ENCODE measurements around the gene ZMYND10. TPM values are rescaled to one million over a fixed set of nuclear protein-coding genes. Genes with fewer than 3 reads are reported as not detected.
A peak's percentile ranks its signal among the peaks of the same experiment; 100 is the strongest.
"Not testable (repeated sequence)": the region's sequence is repeated elsewhere in the genome, so short reads cannot be mapped to it uniquely, and the experiment has no call there.

Gene ZMYND10
- total RNA-seq, 2 donors from 2014 or later = 0.26 to 0.31 TPM

- TF ChIP-seq CTCF (IDR thresholded peaks at IDR 0.05) = no peak
- Histone ChIP-seq H3K4me1 (peaks cover 0 to 34% of the 10 kb centered on the region in 2 donors), H3K27me3 (no peaks in the 10 kb centered on the region), H3K4me3 (no peak overlapping the region), H3K9me3 (no peaks in the 10 kb centered on the region), H3K27ac (no peak overlapping the region), H3K36me3 (peaks cover 26% of the 10 kb centered on the region)
- DNase-seq (ENCODE audit: low spot score) = no peak
Measured at GRCh38 chr3:50314816-50315215, 30.7 kb downstream of the ZMYND10 start.

GRCh38 chr3:50314342-50314741 is 31.2 kb downstream of the ZMYND10 start:
- DNase-seq (ENCODE audit: low spot score) = no peak
- Histone ChIP-seq H3K9me3 (no peaks in the 10 kb centered on the region), H3K4me1 (peaks cover 0 to 29% of the 10 kb centered on the region in 2 donors), H3K27me3 (no peaks in the 10 kb centered on the region), H3K4me3 (no peak overlapping the region), H3K27ac (no peak overlapping the region), H3K36me3 (peaks cover 26% of the 10 kb centered on the region)
- no peak for TF ChIP-seq CTCF (IDR thresholded peaks at IDR 0.05)

- not testable (repeated sequence) for H3K27ac ChIP-seq; H3K9me3 ChIP-seq; DNase-seq (ENCODE audit: low spot score); H3K27me3 ChIP-seq; H3K4me1 ChIP-seq; H3K36me3 ChIP-seq; H3K4me3 ChIP-seq
Measured at GRCh38 chr3:50312041-50312440, 33.5 kb downstream of the ZMYND10 start.

GRCh38 chr3:50304601-50305000 is 40.9 kb downstream of the ZMYND10 start:
- no peak for TF ChIP-seq CTCF (IDR thresholded peaks at IDR 0.05)
- no peaks in the 10 kb centered on the region for H3K36me3 ChIP-seq
- H3K9me3 ChIP-seq = no peaks in the 10 kb centered on the region
- H3K27ac ChIP-seq = no peak overlapping the region
- DNase-seq (ENCODE audit: low spot score) = no peak
- H3K4me3 ChIP-seq = no peak overlapping the region
- peaks cover 0 to 37% of the 10 kb centered on the region in 2 donors for H3K4me1 ChIP-seq
- H3K27me3 ChIP-seq = no peaks in the 10 kb centered on the region

- H3K36me3 ChIP-seq = no peaks in the 10 kb centered on the region
- TF ChIP-seq CTCF (IDR thresholded peaks at IDR 0.05) = peak in 1 of 2 donors; percentile 35
- peak within 1 kb of the TSS; percentile 42 to 43 for H3K4me3 ChIP-seq
- peak; percentile 90 for DNase-seq (ENCODE audit: low spot score)
- H3K9me3 ChIP-seq = no peaks in the 10 kb centered on the region
- H3K27ac ChIP-seq = peak within 1 kb of the TSS; percentile 89 to 90
- peaks cover 0 to 45% of the 10 kb centered on the region in 2 donors for H3K4me1 ChIP-seq
- no peaks in the 10 kb centered on the region for H3K27me3 ChIP-seq
Measured at GRCh38 chr3:50303013-50303815, 42.3 kb downstream of the ZMYND10 start, which contains the start of gene HYAL1. Gene HYAL1 (minus strand): TSS chr3:50303574. CDS start chr3:50302956, 618 bp downstream.

GRCh38 chr3:50302095-50303012 is 43.2 kb downstream of the ZMYND10 start:
- no peaks in the 10 kb centered on the region for H3K27me3 ChIP-seq
- peak overlapping the region; percentile 89 to 90 for H3K27ac ChIP-seq
- H3K36me3 ChIP-seq = no peaks in the 10 kb centered on the region
- TF ChIP-seq CTCF (IDR thresholded peaks at IDR 0.05) = no peak
- DNase-seq (ENCODE audit: low spot score) = no peak
- H3K4me1 ChIP-seq = peaks cover 0 to 50% of the 10 kb centered on the region in 2 donors
- H3K9me3 ChIP-seq = no peaks in the 10 kb centered on the region
- peak overlapping the region; percentile 42 to 43 for H3K4me3 ChIP-seq
